HG03432 (cell line): ENCODE data around the gene BMAL1.
"Not testable (repeated sequence)": the region's sequence is repeated elsewhere in the genome, so short reads cannot be mapped to it uniquely, and the experiment has no call there.

Experiments
- ATAC-seq: cut with Tn5 transposase; IDR thresholded peaks from one replicate; pipeline ENCODE4 v1.9.1; 2021; ENCODE audit warnings: mild to moderate bottlenecking, moderate library complexity; ENCODE audit not compliant: unreplicated experiment

BMAL1 gene

GRCh38 chr11:13436836-13437235, 159.2 kb downstream of the BMAL1 start:
- not testable (repeated sequence) for ATAC-seq
